ENCODE data around the gene MYO1B. TPM values are rescaled to one million over a fixed set of nuclear protein-coding genes. Genes with fewer than 3 reads are reported as not detected.

The MYO1B gene
- polyA plus RNA-seq, 1 donor from 2014 or later, result 72.2 TPM

GRCh38 chr2:191265311-191266170 lies 20.3 kb downstream of the MYO1B start:
- no peak for TF ChIP-seq TAF1 (IDR thresholded peaks at IDR 0.05; ENCODE audit: low read depth)
- TF ChIP-seq EZH2 (IDR thresholded peaks at IDR 0.05; ENCODE audit: borderline replicate concordance, insufficient read depth, low read length, poor library complexity, severe bottlenecking), result no peak
- H3K27ac ChIP-seq (ENCODE audit: low read length), result no peak overlapping the region
- H3K27me3 ChIP-seq (ENCODE audit: insufficient read depth, low read depth, low read length), result no peaks in the 10 kb centered on the region
- no peaks in the 10 kb centered on the region for H3K36me3 ChIP-seq (ENCODE audit: insufficient read depth, low read length)
- H2AFZ ChIP-seq (ENCODE audit: low read depth, low read length), result no peak overlapping the region
- no peaks in the 10 kb centered on the region for H3K9me3 ChIP-seq (ENCODE audit: low read length)
- H3K9ac ChIP-seq (ENCODE audit: low read length), result no peak overlapping the region
- no peaks in the 10 kb centered on the region for H4K20me1 ChIP-seq (ENCODE audit: insufficient read depth)
- H3K9me2 ChIP-seq (ENCODE audit: insufficient read depth, low read length), result no peaks in the 10 kb centered on the region
- no peak overlapping the region for H3K4me2 ChIP-seq (ENCODE audit: low read length)
- no peak overlapping the region for H3K4me3 ChIP-seq (ENCODE audit: low read length)
- H3K79me2 ChIP-seq (replicated peaks; ENCODE audit: insufficient read depth, low read length), result peaks cover 75% of the 10 kb centered on the region
- H3F3A ChIP-seq (ENCODE audit: insufficient read depth, low read length, poor library complexity, severe bottlenecking), result no peaks in the 10 kb centered on the region

GRCh38 chr2:191266201-191266600 lies 21.0 kb downstream of the MYO1B start:
- Histone ChIP-seq H3K36me3 (ENCODE audit: insufficient read depth, low read length) (no peaks in the 10 kb centered on the region), H3K9ac (ENCODE audit: low read length) (no peak overlapping the region), H3K4me2 (ENCODE audit: low read length) (no peak overlapping the region), H3K27me3 (ENCODE audit: insufficient read depth, low read depth, low read length) (no peaks in the 10 kb centered on the region), H3K79me2 (replicated peaks; ENCODE audit: insufficient read depth, low read length) (peaks cover 68% of the 10 kb centered on the region), H4K20me1 (ENCODE audit: insufficient read depth) (no peaks in the 10 kb centered on the region), H3K4me3 (ENCODE audit: low read length) (no peak overlapping the region), H3F3A (ENCODE audit: insufficient read depth, low read length, poor library complexity, severe bottlenecking) (no peaks in the 10 kb centered on the region), H3K9me3 (ENCODE audit: low read length) (no peaks in the 10 kb centered on the region), H2AFZ (ENCODE audit: low read depth, low read length) (no peak overlapping the region), H3K9me2 (ENCODE audit: insufficient read depth, low read length) (no peaks in the 10 kb centered on the region), H3K27ac (ENCODE audit: low read length) (no peak overlapping the region)
- no peak for TF ChIP-seq RAD21 (conservative IDR thresholded peaks at IDR 0.05)
- no peak for TF ChIP-seq EP300 (conservative IDR thresholded peaks at IDR 0.05; ENCODE audit: poor library complexity, severe bottlenecking)
- TF ChIP-seq CTCF (IDR thresholded peaks at IDR 0.05; ENCODE audit: poor library complexity, severe bottlenecking), result no peak
- no peak for TF ChIP-seq POLR2AphosphoS5 (IDR thresholded peaks at IDR 0.05)
- TF ChIP-seq EZH2 (IDR thresholded peaks at IDR 0.05; ENCODE audit: borderline replicate concordance, insufficient read depth, low read length, poor library complexity, severe bottlenecking), result no peak
- TF ChIP-seq MXI1 (conservative IDR thresholded peaks at IDR 0.05; ENCODE audit: poor library complexity, severe bottlenecking), result no peak
- no peak for TF ChIP-seq REST (IDR thresholded peaks at IDR 0.05; ENCODE audit: borderline replicate concordance)
- TF ChIP-seq TAF1 (IDR thresholded peaks at IDR 0.05; ENCODE audit: low read depth), result no peak
- TF ChIP-seq SMC3 (conservative IDR thresholded peaks at IDR 0.05; ENCODE audit: poor library complexity), result no peak
